GM12892 (cell line): Measurements from ENCODE around the gene FITM1.

Source experiments
- DNase-seq: peaks from one replicate; pipeline ENCODE4 v3.0.0; 2011; ENCODE audit not compliant: insufficient read length
- FAIRE-seq: peaks from 2 replicates; lab custom pipeline; 2011; peaks lifted over from hg19 to GRCh38; lab: Jason Lieb, UNC
- POLR2A ChIP-seq: IDR thresholded peaks from 2 replicates; pipeline ENCODE4 v1.6.1; 2011; ENCODE audit warnings: low read depth, low read length, control low read depth
- POLR2AphosphoS5 ChIP-seq: IDR thresholded peaks from 2 replicates; pipeline ENCODE4 v1.6.1; 2011; ENCODE audit warnings: low read depth, low read length, control low read depth
- TAF1 ChIP-seq: IDR thresholded peaks from 2 replicates; pipeline ENCODE4 v1.6.1; 2011; ENCODE audit warnings: low read depth, mild to moderate bottlenecking, control low read depth, low read length, borderline replicate concordance

Gene FITM1

GRCh38 chr14:24146978-24147760 lies 16.7 kb downstream of the FITM1 start, which contains the start of gene RNF31:
RNF31 (plus strand) TSS chr14:24147498; CDS start chr14:24147699, 201 bp downstream.
- FAIRE-seq (peak; percentile 93), DNase-seq (peak; percentile 93)
- TF ChIP-seq TAF1 (peak; percentile 41; the same call in 1 of the 2 replicates), POLR2A (peak; percentile 69), POLR2AphosphoS5 (peak; percentile 58)

- DNase-seq = no peak
- TF ChIP-seq POLR2AphosphoS5 (no peak), POLR2A (no peak)
- FAIRE-seq = no peak
Observed at GRCh38 chr14:24147761-24148428, 17.4 kb downstream of the FITM1 start.

DNA sequence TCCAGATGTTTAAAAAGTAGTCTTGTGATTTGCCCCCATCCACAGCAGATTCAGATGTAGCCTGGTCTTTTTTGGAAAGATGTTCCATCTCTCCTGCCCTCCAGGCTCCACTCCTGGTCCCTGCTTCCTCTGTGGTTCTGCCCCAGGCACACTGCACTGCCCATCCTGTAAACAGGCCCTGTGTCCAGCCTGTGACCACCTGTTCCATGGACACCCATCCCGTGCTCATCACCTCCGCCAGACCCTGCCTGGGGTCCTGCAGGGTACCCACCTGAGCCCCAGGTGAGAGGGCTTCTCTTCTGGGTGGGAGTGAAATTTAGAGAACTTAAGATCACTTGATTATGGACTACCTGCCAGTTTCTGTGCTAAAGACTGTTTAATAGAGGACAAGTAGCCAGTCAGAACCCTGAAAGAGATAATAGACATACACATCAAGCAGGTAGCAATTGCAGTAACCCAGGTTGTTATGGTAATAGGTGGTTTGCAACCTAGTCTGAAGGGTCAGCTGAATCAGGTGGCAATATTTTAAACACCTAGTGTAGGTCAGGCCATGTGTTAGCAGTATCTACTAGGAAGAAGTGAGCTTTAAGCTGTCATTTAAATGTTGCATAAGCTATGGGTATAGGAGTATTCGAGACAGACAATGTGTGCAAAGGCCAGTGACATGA lies 19.0 kb downstream of the FITM1 start:
- DNase-seq = no peak
- FAIRE-seq = no peak
- TF ChIP-seq POLR2AphosphoS5 = no peak
- TF ChIP-seq TAF1 = no peak
- no peak for TF ChIP-seq POLR2A

- no peak for FAIRE-seq
- TF ChIP-seq POLR2A (no peak), TAF1 (no peak), POLR2AphosphoS5 (no peak)
- no peak for DNase-seq
Observed at GRCh38 chr14:24150061-24150460, 19.6 kb downstream of the FITM1 start.

- FAIRE-seq (no peak), DNase-seq (no peak)
- no peak for TF ChIP-seq TAF1
- no peak for TF ChIP-seq POLR2AphosphoS5
Observed at GRCh38 chr14:24150567-24150966, 20.1 kb downstream of the FITM1 start.

GRCh38 chr14:24150993-24151392 lies 20.5 kb downstream of the FITM1 start:
- TF ChIP-seq TAF1 (no peak), POLR2AphosphoS5 (no peak), POLR2A (no peak)
- FAIRE-seq (no peak), DNase-seq (no peak)

- FAIRE-seq = no peak
- TF ChIP-seq POLR2AphosphoS5 (no peak), TAF1 (no peak), POLR2A (no peak)
Observed at GRCh38 chr14:24151404-24152080, 21.1 kb downstream of the FITM1 start.

DNA sequence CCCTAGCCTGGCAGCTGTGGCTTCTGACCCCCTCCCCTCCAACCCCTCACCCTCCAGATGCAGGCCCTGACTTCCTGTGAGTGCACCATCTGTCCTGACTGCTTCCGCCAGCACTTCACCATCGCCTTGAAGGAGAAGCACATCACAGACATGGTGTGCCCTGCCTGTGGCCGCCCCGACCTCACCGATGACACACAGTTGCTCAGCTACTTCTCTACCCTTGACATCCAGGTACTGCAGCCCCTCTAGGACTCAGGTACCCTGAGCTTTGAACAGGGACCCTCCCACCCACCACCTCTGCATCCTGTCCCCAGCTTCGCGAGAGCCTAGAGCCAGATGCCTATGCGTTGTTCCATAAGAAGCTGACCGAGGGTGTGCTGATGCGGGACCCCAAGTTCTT lies 24.6 kb downstream of the FITM1 start:
- no peak for DNase-seq
- TF ChIP-seq POLR2A (no peak), POLR2AphosphoS5 (no peak), TAF1 (no peak)
- no peak for FAIRE-seq

More at GRCh38 chr14:24151404-24152080, 21.1 kb downstream of the FITM1 start:
- no peak for DNase-seq

- TF ChIP-seq POLR2A (no peak), TAF1 (no peak), POLR2AphosphoS5 (no peak)
- DNase-seq = no peak
- FAIRE-seq = no peak
Observed at GRCh38 chr14:24156840-24157239, 26.4 kb downstream of the FITM1 start.

DNA sequence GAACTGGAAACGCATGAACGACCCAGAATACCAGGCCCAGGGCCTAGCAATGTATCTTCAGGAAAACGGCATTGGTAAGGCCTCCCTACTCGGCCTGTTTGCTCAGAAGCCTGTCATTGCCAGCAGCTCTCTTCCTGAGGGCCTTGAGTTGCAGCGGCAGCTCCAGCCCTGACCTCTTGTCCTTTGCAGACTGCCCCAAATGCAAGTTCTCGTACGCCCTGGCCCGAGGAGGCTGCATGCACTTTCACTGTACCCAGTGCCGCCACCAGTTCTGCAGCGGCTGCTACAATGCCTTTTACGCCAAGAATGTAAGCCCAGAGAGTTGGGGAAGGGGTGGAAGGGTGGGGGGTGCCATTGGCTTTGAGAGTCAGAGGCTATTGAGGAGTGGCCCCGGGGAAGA lies 26.9 kb downstream of the FITM1 start:
- no peak; the same call in 1 of the 2 replicates for TF ChIP-seq POLR2A
- TF ChIP-seq TAF1 = no peak
- no peak for TF ChIP-seq POLR2AphosphoS5
- DNase-seq (no peak), FAIRE-seq (no peak)
